GM21786 (cell line): Measurements from ENCODE around the gene PLPPR4.
"Not testable (repeated sequence)": the region's sequence is repeated elsewhere in the genome, so short reads cannot be mapped to it uniquely, and the experiment has no call there.

Source experiments
- ATAC-seq: cut with Tn5 transposase; IDR thresholded peaks from one replicate; pipeline ENCODE4 v1.9.1; 2021; ENCODE audit not compliant: unreplicated experiment

The PLPPR4 gene

DNA sequence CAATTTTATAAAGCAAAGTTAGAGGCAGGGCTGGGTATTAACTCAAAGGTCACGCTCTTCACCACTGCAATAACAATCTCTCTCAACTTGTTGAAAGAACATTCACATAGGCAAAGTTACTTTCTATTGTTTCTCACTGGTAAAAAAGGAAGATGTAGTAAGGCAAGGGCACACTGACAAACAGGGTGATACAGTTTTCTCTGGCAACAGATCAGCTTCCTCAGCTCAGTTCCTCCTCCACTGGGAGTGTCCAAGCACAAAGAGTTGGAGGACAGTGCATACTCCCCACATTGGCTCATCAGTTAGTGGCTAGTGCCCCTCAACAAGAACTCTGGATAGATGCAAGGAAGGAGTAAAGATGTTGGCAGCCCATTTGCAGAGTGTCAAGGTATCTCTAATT, 3.7 kb downstream of the PLPPR4 start:
- ATAC-seq = no peak

DNA sequence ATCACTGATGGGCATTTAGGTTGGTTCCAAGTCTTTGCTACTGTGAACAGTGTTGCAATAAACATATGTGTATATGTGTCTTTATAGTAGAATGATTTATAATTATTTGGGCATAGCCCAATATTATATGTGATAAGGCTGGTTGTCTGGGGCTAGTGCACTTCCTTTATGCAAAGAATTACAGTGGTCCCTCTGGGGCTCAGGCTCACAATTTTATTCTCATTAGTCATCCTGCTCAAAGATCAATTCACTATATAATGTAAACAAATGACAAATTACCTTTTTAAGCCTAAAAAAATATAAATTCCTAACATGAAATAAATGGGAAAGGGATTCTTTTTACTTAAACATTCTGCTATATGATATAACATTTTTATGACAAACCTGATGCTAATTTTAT, 5.0 kb downstream of the PLPPR4 start:
- no peak for ATAC-seq

GRCh38 chr1:99270646-99271045, 6.4 kb downstream of the PLPPR4 start:
- ATAC-seq = no peak

DNA sequence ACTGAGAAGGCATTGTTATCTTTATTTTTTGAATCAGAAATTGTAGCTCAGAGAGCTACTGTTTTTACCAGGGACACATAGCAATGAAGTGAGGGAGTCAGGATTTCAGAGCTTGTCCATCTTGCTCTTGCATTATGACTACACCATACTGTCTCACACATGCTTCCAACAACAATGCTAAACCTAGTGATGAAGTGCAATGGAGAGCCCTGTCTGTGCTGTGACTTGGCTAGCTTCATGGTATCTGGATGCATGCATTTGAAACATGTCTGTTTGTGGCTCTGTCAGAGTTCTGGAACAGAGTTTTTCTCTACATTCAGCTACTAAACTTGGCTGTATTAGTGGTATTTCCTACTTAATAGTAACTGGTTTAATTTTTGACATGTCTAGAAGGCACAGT, 7.0 kb downstream of the PLPPR4 start:
- ATAC-seq = no peak

- ATAC-seq = no peak
Measured at GRCh38 chr1:99277066-99277465, 12.8 kb downstream of the PLPPR4 start.

- ATAC-seq = no peak
Measured at GRCh38 chr1:99279525-99279924, 15.2 kb downstream of the PLPPR4 start.

DNA sequence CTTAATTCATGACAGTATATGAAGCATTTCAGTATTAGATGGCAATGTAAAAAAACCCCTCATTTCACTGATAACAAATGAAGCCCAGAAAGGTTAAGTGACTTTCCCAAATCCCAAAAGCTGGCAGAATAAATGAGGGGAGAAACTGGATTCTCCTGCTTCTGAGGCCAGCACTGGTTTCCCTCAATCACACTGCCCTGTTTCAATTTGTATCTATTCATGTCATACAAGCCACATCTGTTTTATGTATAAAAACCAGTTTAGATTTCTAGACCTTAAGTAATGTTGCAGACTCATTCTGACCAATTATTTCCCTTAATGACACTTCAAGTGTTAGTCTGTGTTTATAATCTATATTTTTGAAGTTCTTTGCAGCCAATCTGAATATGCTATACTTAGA, 16.8 kb downstream of the PLPPR4 start:
- ATAC-seq = no peak

DNA sequence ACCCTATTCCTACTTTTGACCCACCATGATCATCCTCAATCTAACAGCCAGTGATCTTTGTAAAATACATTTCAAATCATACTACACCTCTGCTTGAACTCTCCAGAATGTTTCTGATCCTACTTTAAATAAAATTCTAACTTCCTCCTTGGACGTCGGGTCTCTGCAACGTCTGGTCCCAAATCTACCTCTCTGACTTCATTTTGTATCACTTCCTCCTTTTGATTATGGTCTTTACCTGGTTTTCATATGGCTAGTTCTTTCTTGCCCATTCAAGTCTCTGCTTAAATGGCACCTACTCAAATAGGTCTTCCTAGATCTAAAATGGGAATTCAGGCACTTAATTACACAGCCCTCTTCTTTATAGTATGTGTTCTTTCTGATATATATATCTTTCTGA, 18.2 kb downstream of the PLPPR4 start:
- ATAC-seq = no peak

GRCh38 chr1:99283521-99283920, 19.2 kb downstream of the PLPPR4 start:
- not testable (repeated sequence) for ATAC-seq

DNA sequence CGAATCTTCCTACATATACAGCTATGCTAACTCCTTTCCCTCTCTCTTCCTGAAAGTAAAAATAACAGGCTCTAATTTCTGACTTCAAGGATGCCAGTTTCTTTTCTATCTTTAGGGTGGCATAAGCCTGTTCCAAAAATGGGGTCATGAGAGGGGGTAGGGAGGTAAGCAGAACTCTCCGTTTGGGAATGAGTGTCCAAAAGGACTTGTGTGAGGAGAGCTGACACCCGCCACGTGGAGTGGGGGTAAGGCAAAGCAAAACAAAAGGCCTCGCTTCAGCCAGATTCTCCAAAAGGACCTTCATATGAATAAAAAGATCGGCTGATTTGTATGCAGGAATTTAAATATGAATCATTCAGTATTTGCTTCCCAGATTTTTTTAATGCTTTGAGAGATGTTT, 28.6 kb downstream of the PLPPR4 start:
- no peak for ATAC-seq

- ATAC-seq = no peak
Measured at GRCh38 chr1:99297923-99298322, 33.6 kb downstream of the PLPPR4 start.

GRCh38 chr1:99304725-99305282, 40.5 kb downstream of the PLPPR4 start:
- ATAC-seq = no peak

DNA sequence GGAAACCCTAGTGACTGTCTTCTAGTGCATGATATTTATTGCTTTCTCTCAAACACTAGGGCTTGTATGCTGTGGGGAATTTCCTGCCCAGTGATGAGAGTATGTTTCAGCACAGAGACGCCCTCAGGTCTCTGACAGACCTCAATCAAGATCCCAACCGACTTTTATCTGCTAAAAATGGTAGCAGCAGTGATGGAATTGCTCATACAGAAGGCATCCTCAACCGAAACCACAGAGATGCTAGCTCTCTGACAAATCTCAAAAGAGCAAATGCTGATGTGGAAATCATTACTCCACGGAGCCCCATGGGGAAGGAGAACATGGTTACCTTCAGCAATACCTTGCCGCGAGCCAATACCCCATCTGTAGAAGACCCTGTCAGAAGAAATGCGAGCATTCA, 41.3 kb downstream of the PLPPR4 start:
- ATAC-seq = no peak

GRCh38 chr1:99306056-99306455, 41.8 kb downstream of the PLPPR4 start:
- ATAC-seq = no peak

- ATAC-seq = no peak
Measured at GRCh38 chr1:99306644-99307043, 42.4 kb downstream of the PLPPR4 start.

GRCh38 chr1:99315305-99315704, 51.0 kb downstream of the PLPPR4 start:
- no peak for ATAC-seq

- no peak for ATAC-seq
Measured at GRCh38 chr1:99326215-99326949, 62.1 kb downstream of the PLPPR4 start.

DNA sequence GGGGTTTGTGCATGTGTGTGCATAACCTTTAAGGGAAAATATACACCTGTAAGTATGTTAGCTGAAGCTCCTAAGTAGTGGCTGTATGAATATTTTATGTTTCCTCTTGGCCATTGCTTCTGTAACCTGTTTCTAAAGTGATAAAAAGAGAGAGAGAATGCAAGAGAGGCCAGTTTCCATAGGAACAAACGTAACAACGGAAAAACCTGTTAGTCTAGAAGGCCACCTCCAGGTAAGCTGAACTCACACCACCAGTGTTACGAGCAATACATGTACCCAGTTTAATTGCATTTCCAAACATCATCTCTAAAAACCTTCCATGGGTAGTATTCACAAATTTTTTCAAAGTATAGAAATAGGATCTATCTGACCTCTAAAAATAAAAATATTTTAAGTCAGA, 63.1 kb downstream of the PLPPR4 start:
- ATAC-seq = no peak

DNA sequence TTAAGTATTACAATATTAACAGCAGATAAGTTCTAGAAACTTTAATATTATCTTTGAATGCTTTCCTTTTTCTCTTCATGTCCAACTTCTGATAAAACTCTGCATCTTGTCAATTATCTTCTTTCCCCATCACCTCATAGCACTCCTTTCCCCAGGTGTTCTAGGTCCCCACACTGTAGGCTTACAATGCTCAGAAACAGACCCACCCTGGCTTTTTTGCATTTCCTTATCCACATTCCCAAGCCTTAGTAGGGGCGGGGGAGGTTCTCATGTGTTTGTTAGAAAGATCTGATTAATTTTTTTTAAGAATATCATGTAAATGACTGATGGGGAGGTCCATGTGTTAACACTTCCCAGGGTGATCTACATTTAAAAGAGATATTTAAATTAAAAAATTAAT, 63.9 kb downstream of the PLPPR4 start:
- ATAC-seq = no peak

DNA sequence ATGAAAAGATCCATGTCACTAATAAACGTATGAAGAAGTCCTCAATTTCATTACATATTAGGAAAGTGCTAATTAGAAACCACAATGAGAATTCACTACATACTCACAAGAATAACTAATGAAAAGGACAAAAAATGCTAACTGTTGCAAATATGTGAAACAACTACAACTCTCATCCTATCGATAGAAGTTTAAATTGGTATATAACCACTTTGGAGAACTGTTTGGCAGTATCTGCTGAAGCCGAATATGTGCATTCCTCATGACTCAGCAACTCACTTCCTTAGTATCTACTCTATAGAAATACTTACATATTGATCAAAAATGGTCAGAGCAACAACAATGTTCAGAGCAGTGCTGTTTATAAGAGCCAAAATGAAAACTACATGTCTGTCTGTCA, 66.8 kb downstream of the PLPPR4 start:
- ATAC-seq = no peak

GRCh38 chr1:99331636-99332035, 67.3 kb downstream of the PLPPR4 start:
- ATAC-seq = no peak

DNA sequence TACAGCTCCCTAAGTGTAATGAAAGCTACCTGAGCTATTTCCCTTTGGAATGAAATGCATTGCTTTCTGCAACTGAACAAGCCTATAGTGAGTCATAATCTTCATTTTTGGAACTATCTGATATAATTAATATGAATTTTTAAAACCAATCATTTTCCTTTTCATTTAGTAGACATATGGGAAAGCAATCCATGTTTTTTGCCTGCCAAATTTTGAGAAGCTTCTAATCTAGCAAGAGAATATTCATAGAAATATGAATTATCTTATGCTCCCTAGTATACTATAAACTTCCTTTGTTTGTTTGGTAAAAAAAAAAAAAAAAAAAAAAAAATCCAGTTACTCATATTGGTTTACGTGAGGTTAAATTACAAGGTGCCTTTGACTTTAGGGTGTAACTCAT, 68.3 kb downstream of the PLPPR4 start:
- no peak for ATAC-seq

GRCh38 chr1:99334991-99335390, 70.7 kb downstream of the PLPPR4 start:
- ATAC-seq = no peak
